ENCODE results near the gene KATNAL2. TPM values are rescaled to one million over a fixed set of nuclear protein-coding genes. Genes with fewer than 3 reads are reported as not detected.
A peak's percentile ranks its signal among the peaks of the same experiment; 100 is the strongest.

Gene KATNAL2
- 0.19 TPM for polyA plus RNA-seq (2012; ENCODE audit: missing spikeins)

- DNase-seq (ENCODE audit: insufficient read length), result peak; percentile 76
- FAIRE-seq, result peak; percentile 98
- TF ChIP-seq TAF1 (IDR thresholded peaks at IDR 0.05; ENCODE audit: borderline replicate concordance, low read depth, low read length) (peak; percentile 51; the same call in 1 of the 2 replicates), POLR2AphosphoS5 (IDR thresholded peaks at IDR 0.05; ENCODE audit: low read depth, low read length) (no peak; the same call in 1 of the 2 replicates), POLR2A (IDR thresholded peaks at IDR 0.05; ENCODE audit: low read depth, low read length) (peak; percentile 76; the same call in 1 of the 2 replicates)
These were observed at the start of gene KATNAL2, which contains the start of gene PIAS2 for GRCh38 chr18:46917108-46917802. KATNAL2 (plus strand) TSS chr18:46917602; CDS start chr18:46946873, 29,271 bp downstream. PIAS2 (minus strand) TSS chr18:46917507; CDS start chr18:46917345, 162 bp downstream.

- DNase-seq (ENCODE audit: insufficient read length) (no peak), FAIRE-seq (no peak)
These were observed 49.1 kb upstream of the KATNAL2 start for GRCh38 chr18:46868169-46868921.

GRCh38 chr18:46877329-46877987, 39.9 kb upstream of the KATNAL2 start:
- FAIRE-seq (no peak), DNase-seq (ENCODE audit: insufficient read length) (no peak)
- no peak for TF ChIP-seq TAF1 (IDR thresholded peaks at IDR 0.05; ENCODE audit: borderline replicate concordance, low read depth, low read length)
- no peak for TF ChIP-seq POLR2AphosphoS5 (IDR thresholded peaks at IDR 0.05; ENCODE audit: low read depth, low read length)
- TF ChIP-seq POLR2A (IDR thresholded peaks at IDR 0.05; ENCODE audit: low read depth, low read length), result no peak

More at GRCh38 chr18:46868169-46868921, 49.1 kb upstream of the KATNAL2 start:
- TF ChIP-seq POLR2A (IDR thresholded peaks at IDR 0.05; ENCODE audit: low read depth, low read length) (no peak), POLR2AphosphoS5 (IDR thresholded peaks at IDR 0.05; ENCODE audit: low read depth, low read length) (no peak), TAF1 (IDR thresholded peaks at IDR 0.05; ENCODE audit: borderline replicate concordance, low read depth, low read length) (no peak)

- FAIRE-seq (no peak), DNase-seq (ENCODE audit: insufficient read length) (no peak)
- TF ChIP-seq TAF1 (IDR thresholded peaks at IDR 0.05; ENCODE audit: borderline replicate concordance, low read depth, low read length) (no peak), POLR2AphosphoS5 (IDR thresholded peaks at IDR 0.05; ENCODE audit: low read depth, low read length) (no peak), POLR2A (IDR thresholded peaks at IDR 0.05; ENCODE audit: low read depth, low read length) (no peak)
These were observed 34.2 kb upstream of the KATNAL2 start for GRCh38 chr18:46883180-46883579.

GRCh38 chr18:46886893-46887292, 30.5 kb upstream of the KATNAL2 start:
- no peak for FAIRE-seq
- TF ChIP-seq POLR2AphosphoS5 (IDR thresholded peaks at IDR 0.05; ENCODE audit: low read depth, low read length), result no peak
- no peak for TF ChIP-seq TAF1 (IDR thresholded peaks at IDR 0.05; ENCODE audit: borderline replicate concordance, low read depth, low read length)
- no peak for TF ChIP-seq POLR2A (IDR thresholded peaks at IDR 0.05; ENCODE audit: low read depth, low read length)
- DNase-seq (ENCODE audit: insufficient read length), result no peak

- FAIRE-seq (no peak), DNase-seq (ENCODE audit: insufficient read length) (no peak)
- TF ChIP-seq TAF1 (IDR thresholded peaks at IDR 0.05; ENCODE audit: borderline replicate concordance, low read depth, low read length), result no peak
- TF ChIP-seq POLR2AphosphoS5 (IDR thresholded peaks at IDR 0.05; ENCODE audit: low read depth, low read length), result no peak
- TF ChIP-seq POLR2A (IDR thresholded peaks at IDR 0.05; ENCODE audit: low read depth, low read length), result no peak
These were observed 28.4 kb upstream of the KATNAL2 start for GRCh38 chr18:46888965-46889364.

GRCh38 chr18:46891742-46892214, 25.6 kb upstream of the KATNAL2 start:
- peak; percentile 95 for FAIRE-seq
- DNase-seq (ENCODE audit: insufficient read length), result peak; percentile 23
- TF ChIP-seq POLR2AphosphoS5 (IDR thresholded peaks at IDR 0.05; ENCODE audit: low read depth, low read length) (no peak), TAF1 (IDR thresholded peaks at IDR 0.05; ENCODE audit: borderline replicate concordance, low read depth, low read length) (no peak), POLR2A (IDR thresholded peaks at IDR 0.05; ENCODE audit: low read depth, low read length) (no peak)

GRCh38 chr18:46892842-46893241, 24.6 kb upstream of the KATNAL2 start:
- DNase-seq (ENCODE audit: insufficient read length) (no peak), FAIRE-seq (no peak)
- TF ChIP-seq TAF1 (IDR thresholded peaks at IDR 0.05; ENCODE audit: borderline replicate concordance, low read depth, low read length), result no peak
- no peak for TF ChIP-seq POLR2A (IDR thresholded peaks at IDR 0.05; ENCODE audit: low read depth, low read length)
- TF ChIP-seq POLR2AphosphoS5 (IDR thresholded peaks at IDR 0.05; ENCODE audit: low read depth, low read length), result no peak

GRCh38 chr18:46893360-46893759, 24.0 kb upstream of the KATNAL2 start:
- TF ChIP-seq TAF1 (IDR thresholded peaks at IDR 0.05; ENCODE audit: borderline replicate concordance, low read depth, low read length) (no peak), POLR2AphosphoS5 (IDR thresholded peaks at IDR 0.05; ENCODE audit: low read depth, low read length) (no peak), POLR2A (IDR thresholded peaks at IDR 0.05; ENCODE audit: low read depth, low read length) (no peak)
- DNase-seq (ENCODE audit: insufficient read length), result no peak

GRCh38 chr18:46894124-46894523, 23.3 kb upstream of the KATNAL2 start:
- DNase-seq (ENCODE audit: insufficient read length) (no peak), FAIRE-seq (no peak)
- TF ChIP-seq POLR2AphosphoS5 (IDR thresholded peaks at IDR 0.05; ENCODE audit: low read depth, low read length) (no peak), TAF1 (IDR thresholded peaks at IDR 0.05; ENCODE audit: borderline replicate concordance, low read depth, low read length) (no peak), POLR2A (IDR thresholded peaks at IDR 0.05; ENCODE audit: low read depth, low read length) (no peak)

More at GRCh38 chr18:46893360-46893759, 24.0 kb upstream of the KATNAL2 start:
- FAIRE-seq, result no peak
